CD4-positive, alpha-beta T cell treated with Interleukin-12 subunit alpha and Interleukin-12 subunit beta, for 1 hour (primary cell): ENCODE data around the gene PRPSAP2.
"Not testable (repeated sequence)": the region's sequence is repeated elsewhere in the genome, so short reads cannot be mapped to it uniquely, and the experiment has no call there.

Experiments used
- DNase-seq: peaks from one replicate; pipeline ENCODE4 v3.0.0-alpha.2; 2020

The PRPSAP2 gene

GRCh38 chr17:18947866-18948265, 89.9 kb downstream of the PRPSAP2 start:
- no peak for DNase-seq

DNA sequence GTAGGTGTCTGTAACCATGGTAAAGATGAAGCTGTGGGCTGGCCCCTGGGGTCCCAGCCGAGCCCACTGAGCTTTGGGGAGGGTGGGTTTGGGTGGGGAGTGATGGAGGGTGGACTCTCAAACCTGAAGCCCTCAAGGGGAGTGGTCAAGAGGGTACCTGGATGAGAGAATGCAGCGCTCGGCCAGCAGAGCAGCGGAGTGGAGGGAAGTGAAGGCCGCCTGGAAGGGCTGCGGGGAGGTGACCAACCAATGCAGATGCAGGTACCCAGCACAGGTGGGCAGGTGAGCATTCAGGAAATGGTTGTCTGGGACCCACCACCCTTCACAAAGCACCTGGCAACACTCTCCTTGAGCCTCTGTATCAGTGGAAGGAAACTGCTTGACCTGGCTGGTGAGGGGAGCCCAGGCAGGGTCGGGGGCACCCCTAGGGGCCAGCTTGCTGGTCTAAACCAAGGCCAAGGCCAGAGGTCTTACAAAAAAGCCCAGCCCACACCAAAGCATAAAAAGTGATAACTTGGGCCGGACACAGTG, 90.6 kb downstream of the PRPSAP2 start:
- no peak for DNase-seq

DNA sequence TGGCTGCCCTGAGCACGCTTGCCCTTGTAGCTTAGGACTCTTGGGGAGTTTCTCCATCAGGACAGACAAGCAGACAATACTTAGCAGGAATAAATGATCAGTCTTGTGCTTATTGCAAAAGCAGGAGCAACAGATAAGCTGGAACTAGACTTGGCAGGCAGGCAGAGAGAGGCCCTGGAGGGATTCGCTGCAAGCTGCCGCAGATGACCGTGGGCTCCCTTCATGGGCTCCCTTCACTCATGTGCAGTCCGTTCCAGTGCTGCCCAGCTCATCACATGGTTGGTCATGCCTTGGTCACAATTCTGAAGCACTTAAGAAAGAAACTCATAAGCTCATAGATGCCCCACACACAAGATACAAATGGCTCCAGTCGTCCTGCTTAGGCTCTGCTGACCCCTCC, 91.6 kb downstream of the PRPSAP2 start:
- DNase-seq, result no peak

GRCh38 chr17:18950346-18950745, 92.4 kb downstream of the PRPSAP2 start:
- DNase-seq, result no peak

- no peak for DNase-seq
Measured at GRCh38 chr17:18950944-18951905, 93.3 kb downstream of the PRPSAP2 start.

DNA sequence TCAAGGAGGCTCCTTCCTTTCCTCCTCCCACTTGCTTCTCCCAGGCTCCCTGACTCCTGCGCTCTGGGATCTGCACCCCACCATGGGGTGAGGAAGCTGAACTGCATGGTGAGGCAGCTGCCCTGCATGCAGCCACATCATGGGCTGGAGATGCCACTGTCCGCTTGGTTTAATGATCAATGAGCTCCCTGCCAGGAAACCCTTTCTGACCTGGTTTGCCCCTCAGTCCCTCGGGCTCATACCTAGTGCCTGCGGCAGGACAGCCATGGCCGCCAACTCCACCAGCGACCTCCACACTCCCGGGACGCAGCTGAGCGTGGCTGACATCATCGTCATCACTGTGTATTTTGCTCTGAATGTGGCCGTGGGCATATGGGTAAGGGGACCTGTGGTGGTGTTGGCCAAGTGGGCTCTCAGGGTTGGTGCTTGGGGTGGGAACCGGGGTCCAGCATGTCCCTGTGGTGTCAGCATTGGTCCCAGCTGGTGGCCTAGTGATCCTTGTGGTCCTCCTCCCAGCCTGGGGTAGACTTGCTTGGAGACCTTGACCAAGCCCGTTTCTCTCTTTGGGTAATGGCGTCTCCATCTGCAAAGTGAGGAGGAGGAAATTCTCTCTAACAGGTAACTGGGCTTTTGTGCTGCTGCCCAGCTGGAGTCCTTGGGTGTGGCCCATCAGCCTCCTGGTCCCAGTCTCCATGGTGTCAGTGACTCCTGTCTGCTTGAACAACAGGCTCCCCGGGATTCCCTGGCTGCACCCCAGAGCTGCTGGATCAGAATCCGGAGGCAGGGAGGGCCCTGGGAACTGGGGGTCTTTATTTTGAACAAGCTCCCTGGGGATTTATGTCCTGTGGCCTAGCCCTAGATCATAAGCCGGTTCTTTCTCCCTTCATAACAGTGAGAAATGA, 94.3 kb downstream of the PRPSAP2 start, which contains the start of gene SLC5A10:
Gene SLC5A10 (plus strand): TSS at position 225 of the 902 bp plus-strand sequence. CDS start 41 bp downstream, at position 266.
- no peak for DNase-seq

- no peak for DNase-seq
Measured at GRCh38 chr17:18953231-18953728, 95.3 kb downstream of the PRPSAP2 start.

DNA sequence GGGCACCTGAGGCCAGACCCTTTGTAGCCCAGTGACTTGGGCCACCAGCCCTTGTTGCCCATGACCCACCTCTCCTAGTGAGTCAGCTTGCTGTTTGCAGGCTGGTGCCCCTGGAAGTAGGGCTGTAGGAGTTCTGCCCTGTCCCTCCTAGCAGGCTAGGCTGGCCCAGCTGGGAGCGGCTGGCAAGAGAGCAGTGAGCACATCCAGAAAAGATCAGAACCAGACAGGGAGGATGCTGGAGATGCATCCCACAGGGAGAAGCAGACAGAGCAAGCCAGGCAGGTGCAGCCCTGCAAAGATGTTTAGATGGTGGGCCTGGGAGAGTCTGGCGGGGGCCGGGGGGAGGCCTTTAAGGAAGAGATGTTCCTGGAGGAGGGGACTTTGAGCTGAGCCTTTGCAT, 96.4 kb downstream of the PRPSAP2 start:
- no peak for DNase-seq

DNA sequence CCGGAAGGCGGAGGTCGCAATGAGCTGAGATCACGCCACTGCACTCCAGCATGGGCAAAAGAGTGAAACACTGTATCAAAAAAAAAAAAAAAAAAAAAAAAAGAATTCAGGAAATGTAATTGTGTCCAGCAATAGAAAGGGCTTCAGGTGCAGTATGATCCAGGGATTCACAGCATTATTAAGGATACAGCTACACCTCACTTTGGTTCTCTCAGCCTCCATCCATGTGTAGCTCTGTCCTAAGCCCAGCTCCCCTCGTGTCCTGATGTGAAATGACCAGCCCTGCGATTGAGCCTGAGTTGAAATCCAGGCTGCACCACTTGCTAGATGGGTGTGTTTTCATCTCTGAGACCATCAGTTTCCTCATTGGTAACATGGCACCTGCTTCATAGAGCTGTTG, 97.1 kb downstream of the PRPSAP2 start:
- DNase-seq, result no peak

GRCh38 chr17:18956021-18956420, 98.1 kb downstream of the PRPSAP2 start:
- DNase-seq, result not testable (repeated sequence)

DNA sequence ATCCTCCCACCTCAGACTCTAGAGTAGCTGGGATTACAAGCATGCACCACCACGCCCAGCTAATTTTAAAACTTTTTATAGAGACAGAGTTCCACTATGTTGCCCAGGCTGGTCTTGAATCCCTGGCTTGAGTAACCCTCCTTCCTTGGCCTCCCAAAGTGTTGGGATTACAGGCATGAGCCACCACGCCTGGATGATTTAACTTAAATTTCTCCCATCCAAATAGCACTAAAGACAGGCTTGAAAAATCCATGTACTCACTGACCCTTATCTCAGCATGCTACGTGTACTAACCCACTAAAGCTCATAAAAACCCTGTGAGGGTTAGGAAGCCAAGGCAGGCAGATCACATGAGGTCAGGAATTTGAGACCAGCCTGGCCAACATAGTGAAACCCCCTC, 98.7 kb downstream of the PRPSAP2 start:
- no peak for DNase-seq

DNA sequence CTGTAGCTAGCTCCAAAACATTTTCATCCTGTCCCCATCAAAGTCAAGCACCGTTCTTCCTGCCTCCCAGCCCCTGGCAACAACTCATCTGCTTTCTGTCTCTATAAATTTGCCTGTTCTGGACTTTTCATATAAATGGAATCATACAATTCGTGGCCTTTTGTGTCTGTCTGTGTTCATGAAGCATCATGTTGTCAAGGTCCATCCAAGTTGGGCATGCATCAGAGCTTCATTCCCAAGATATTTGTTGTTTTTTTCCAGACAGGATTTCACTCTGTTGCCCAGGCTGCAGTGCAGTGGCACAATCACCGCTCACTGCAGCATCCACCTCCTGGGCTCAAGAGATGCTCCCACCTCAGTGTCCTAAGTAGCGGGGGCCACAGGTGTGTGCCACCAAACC, 99.9 kb downstream of the PRPSAP2 start:
- DNase-seq, result no peak

- DNase-seq, result no peak
Measured at GRCh38 chr17:18958611-18959010, 100.7 kb downstream of the PRPSAP2 start.

DNA sequence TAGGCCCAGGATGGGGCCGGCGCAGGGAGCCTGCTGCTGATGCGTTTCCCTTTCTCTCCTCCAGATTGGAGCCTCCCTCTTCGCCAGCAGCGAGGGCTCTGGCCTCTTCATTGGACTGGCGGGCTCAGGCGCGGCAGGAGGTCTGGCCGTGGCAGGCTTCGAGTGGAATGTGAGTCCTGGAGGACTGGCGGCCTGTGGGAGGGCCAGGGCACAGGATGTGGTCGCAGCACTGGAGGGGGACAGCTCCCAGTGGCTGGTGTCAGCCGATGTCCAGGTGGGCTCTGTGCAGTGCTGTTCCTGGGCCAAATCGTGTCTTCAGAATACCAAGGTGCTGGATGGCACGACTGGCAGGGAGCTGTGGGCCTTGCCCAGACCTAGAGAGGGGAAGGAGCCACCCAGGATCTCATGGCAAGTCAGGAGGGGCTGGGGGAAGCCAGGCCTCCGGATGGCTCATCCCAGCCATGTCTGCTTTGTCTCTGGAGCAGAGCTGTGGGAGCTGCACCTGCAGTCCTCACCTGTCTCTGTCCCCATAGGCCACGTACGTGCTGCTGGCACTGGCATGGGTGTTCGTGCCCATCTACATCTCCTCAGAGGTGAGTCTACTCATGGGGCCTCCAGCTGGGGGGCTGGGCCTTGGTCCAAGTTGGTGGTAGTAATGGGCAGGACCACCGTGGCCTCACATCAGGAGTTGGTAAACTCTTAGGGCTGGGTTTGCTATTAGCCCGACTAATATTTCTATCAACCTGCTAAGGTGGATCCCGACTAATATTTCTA, 101.3 kb downstream of the PRPSAP2 start:
- no peak for DNase-seq

- no peak for DNase-seq
Measured at GRCh38 chr17:18959845-18960240, 101.9 kb downstream of the PRPSAP2 start.

DNA sequence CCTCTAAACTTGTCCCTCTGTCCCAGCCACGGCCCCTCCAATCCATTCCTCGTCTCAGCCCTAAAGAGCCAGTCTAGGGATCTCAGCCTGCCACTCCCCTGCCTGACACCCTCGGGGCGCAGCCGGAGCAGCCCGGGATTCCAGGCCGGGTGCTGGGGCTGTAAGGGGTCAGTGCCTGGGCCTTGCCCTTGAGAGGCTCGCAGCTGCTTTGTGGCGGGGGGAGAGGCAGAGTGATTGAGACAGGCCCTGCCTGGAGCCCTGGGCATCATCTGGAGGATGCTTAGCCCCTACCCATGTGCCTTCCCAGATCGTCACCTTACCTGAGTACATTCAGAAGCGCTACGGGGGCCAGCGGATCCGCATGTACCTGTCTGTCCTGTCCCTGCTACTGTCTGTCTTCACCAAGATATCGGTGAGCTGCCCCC, 102.3 kb downstream of the PRPSAP2 start:
- no peak for DNase-seq

DNA sequence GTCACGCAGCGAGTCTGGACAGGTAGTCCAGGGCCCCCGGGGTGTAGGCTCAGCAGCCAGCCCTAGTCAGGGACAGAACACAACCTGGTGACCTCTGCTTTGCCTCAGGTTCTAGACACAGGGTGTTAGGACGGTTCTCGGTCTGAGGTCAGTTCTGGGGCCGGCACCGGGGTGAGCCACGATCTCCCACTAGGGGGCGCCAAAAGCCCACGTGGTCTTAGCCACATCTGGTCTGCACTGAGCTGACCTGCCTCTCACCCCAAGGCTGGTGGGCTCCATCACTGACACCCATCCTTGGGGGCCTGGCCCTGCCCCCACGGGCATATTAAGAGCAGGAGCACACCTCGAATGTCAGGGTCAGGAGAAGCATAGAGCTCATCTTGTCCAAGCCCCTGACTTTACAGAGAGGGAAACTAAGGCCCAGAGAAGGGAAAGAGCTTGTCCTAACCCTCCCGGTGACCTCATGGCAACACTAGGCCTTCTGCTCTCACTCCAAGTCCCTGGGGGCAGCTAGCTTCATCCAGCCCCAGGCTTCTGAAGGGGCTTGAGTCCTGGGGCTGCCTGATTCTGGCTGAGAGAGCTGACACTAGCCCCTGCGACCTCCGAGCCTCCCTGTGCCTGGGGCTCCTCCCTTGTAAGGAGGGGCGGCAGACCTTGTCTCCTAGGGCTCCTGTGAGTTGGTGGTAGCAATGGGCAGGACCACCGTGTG, 103.0 kb downstream of the PRPSAP2 start:
- DNase-seq, result peak; percentile 77

DNA sequence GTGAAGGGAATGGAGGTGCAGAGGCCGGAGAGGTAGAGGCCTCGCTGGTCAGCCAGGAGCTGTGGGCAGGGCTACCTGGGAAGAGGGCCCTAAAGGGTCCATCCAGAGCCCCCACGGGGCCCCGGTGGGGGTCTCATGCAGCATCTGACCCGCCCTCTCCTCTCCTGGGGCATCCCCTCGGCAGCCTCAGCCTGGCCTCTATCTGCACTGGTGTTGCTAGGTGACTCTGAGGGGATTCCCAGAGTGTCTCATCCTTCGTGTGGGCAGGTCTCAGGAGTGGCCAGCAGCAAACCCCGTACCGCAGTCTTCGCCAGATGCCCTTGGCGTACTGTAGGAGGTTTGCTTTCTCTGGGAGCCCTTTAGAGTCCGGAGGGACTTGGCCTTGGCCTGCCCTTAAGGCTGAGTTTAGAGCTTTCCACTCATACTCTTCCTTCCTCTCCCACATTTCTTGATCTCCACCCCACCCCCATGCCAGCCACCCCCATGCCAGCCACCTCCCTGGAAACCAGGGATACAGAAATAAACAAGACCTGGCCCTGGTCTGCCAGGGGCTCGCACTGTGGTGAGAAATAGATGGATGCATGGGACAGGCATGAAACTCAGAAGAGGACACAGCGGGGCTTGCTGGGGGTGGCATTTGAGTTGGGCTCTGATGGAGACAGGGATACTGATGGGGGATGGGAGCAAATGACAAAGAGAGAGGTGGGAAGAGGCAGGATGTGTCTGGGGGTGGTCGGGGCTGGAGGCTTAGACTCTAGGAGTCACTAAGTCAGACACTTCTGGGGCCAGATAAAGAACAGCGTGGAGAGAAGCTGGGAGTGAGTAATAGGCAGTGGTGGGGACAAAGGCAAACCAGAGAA, 103.9 kb downstream of the PRPSAP2 start:
- DNase-seq, result peak; percentile 24

GRCh38 chr17:18962494-18962815, 104.5 kb downstream of the PRPSAP2 start:
- DNase-seq, result no peak

- DNase-seq, result no peak
Measured at GRCh38 chr17:18963126-18964017, 105.4 kb downstream of the PRPSAP2 start.
